MM.1S (cell line): ENCODE data around the gene IL22RA1.

Experiments used
- DNase-seq: peaks from one replicate; pipeline ENCODE4 v3.0.0-alpha.2; 2015
- H2AFZ ChIP-seq: fragments of 300-600 bp; sonication (generic); 2 replicates; pipeline ENCODE4 v1.6.0; 2016; ENCODE audit warnings: antibody characterized with exemption, low read length
- H3F3A ChIP-seq: fragments of 300-600 bp; sonication (generic); 2 replicates; pipeline ENCODE4 v1.6.1; 2016; ENCODE audit warnings: mild to moderate bottlenecking, antibody characterized with exemption, low read length, moderate library complexity, mixed read lengths; ENCODE audit not compliant: insufficient read depth
- H3K27ac ChIP-seq: fragments of 300-600 bp; sonication (generic); 2 replicates; pipeline ENCODE4 v1.5.1; 2016; ENCODE audit warnings: mild to moderate bottlenecking, low read length
- H3K27me3 ChIP-seq: fragments of 300-600 bp; sonication (generic); replicated peaks from 2 replicates; pipeline ENCODE4 v1.6.0; 2016; ENCODE audit warnings: low read length; ENCODE audit not compliant: insufficient read depth
- H3K36me3 ChIP-seq: fragments of 300-600 bp; sonication (generic); replicated peaks from 2 replicates; pipeline ENCODE4 v1.6.1; 2016; ENCODE audit warnings: mild to moderate bottlenecking, low read length, mixed read lengths; ENCODE audit not compliant: insufficient read depth
- H3K4me1 ChIP-seq: fragments of 300-600 bp; sonication (generic); 2 replicates; pipeline ENCODE4 v1.6.1; 2016; ENCODE audit warnings: low read length, mixed read lengths
- H3K4me2 ChIP-seq: fragments of 300-600 bp; sonication (generic); 2 replicates; pipeline ENCODE4 v1.6.0; 2016; ENCODE audit warnings: low read depth, low read length
- H3K4me3 ChIP-seq: fragments of 300-600 bp; sonication (generic); 2 replicates; pipeline ENCODE4 v1.5.1; 2016; ENCODE audit warnings: low read length, mixed read lengths
- H3K79me2 ChIP-seq: fragments of 300-600 bp; sonication (generic); 2 replicates; pipeline ENCODE4 v1.6.1; 2016; ENCODE audit warnings: mixed run types, low read length, mixed read lengths
- H3K9ac ChIP-seq: fragments of 300-600 bp; sonication (generic); 2 replicates; pipeline ENCODE4 v1.6.1; 2016; ENCODE audit warnings: low read length, mixed read lengths
- H3K9me2 ChIP-seq: fragments of 300-600 bp; sonication (generic); replicated peaks from 2 replicates; pipeline ENCODE4 v1.6.1; 2016; ENCODE audit warnings: mild to moderate bottlenecking, low read length, mixed read lengths; ENCODE audit not compliant: insufficient read depth
- H3K9me3 ChIP-seq: fragments of 300-600 bp; sonication (generic); replicated peaks from 2 replicates; pipeline ENCODE4 v1.6.1; 2016; ENCODE audit warnings: mild to moderate bottlenecking, low read length, mixed read lengths; ENCODE audit not compliant: insufficient read depth
- H4K20me1 ChIP-seq: fragments of 300-600 bp; sonication (generic); 2 replicates; pipeline ENCODE4 v1.6.1; 2016; ENCODE audit warnings: mild to moderate bottlenecking, low read length, moderate library complexity, mixed read lengths; ENCODE audit not compliant: insufficient read depth
- CTCF ChIP-seq: fragments of 300-600 bp; sonication (generic); IDR thresholded peaks from 2 replicates; pipeline ENCODE4 v1.5.1; 2016; ENCODE audit warnings: antibody characterized with exemption, low read length, mixed read lengths
- EZH2 ChIP-seq: fragments of 300-600 bp; sonication (generic); optimal IDR thresholded peaks from 2 replicates; pipeline ENCODE3; 2017; ENCODE audit warnings: low read depth, mild to moderate bottlenecking, antibody characterized with exemption, low read length, mixed read lengths
- EZH2phosphoT487 ChIP-seq: fragments of 300-600 bp; sonication (generic); IDR thresholded peaks from 2 replicates; pipeline ENCODE4 v1.6.1; 2018; ENCODE audit warnings: antibody characterized with exemption, low read length

IL22RA1 gene

DNA sequence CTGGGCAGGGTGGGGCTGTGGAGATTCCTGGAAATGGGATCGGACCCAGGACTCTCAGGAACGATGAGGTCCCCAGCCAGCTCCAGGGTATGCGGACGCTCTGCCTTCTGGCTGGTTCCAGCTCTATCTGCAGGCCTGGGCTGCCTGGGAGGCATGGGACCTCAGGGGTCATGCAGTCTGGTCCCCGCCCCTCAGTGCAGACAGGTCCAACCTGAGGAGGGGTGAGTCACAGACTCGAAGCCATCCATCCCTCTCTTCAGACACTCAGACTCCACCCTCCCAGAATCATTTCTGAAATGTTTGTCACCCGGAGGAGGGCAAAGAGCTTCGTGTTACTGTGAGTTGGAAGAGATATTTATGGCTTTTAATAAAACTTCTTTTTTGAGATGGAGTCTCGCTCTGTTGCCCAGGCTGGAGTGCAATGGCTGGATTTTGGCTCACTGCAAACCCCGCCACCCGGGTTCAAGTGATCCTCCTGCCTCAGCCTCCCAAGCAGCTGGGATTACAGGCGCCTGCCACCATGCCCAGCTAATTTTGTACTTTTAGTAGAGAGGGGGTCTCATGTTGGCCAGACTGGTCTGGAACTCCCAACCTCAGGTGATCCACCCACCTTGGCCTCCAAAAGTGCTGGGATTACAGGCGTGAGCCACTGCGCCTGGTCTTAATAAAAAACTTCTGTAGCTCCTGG lies 25.1 kb downstream of the IL22RA1 start:
- TF ChIP-seq EZH2 (no peak), CTCF (no peak), EZH2phosphoT487 (no peak)
- Histone ChIP-seq H3K4me1 (no peaks in the 10 kb centered on the region), H3F3A (no peaks in the 10 kb centered on the region), H3K79me2 (no peaks in the 10 kb centered on the region), H3K4me2 (no peak overlapping the region), H3K4me3 (no peak overlapping the region), H2AFZ (no peak overlapping the region), H3K27me3 (no peaks in the 10 kb centered on the region), H3K36me3 (no peaks in the 10 kb centered on the region), H4K20me1 (no peaks in the 10 kb centered on the region), H3K9ac (no peak overlapping the region), H3K27ac (no peak overlapping the region), H3K9me2 (no peaks in the 10 kb centered on the region), H3K9me3 (no peaks in the 10 kb centered on the region)
- DNase-seq = no peak

GRCh38 chr1:24117132-24117531 lies 25.8 kb downstream of the IL22RA1 start:
- H3K36me3 ChIP-seq = no peaks in the 10 kb centered on the region
- no peak for DNase-seq
- H4K20me1 ChIP-seq = no peaks in the 10 kb centered on the region
- no peaks in the 10 kb centered on the region for H3K27me3 ChIP-seq
- H3F3A ChIP-seq = no peaks in the 10 kb centered on the region
- no peak overlapping the region for H3K9ac ChIP-seq
- no peak overlapping the region for H2AFZ ChIP-seq
- H3K4me3 ChIP-seq = no peak overlapping the region
- no peak overlapping the region for H3K4me2 ChIP-seq
- TF ChIP-seq EZH2phosphoT487 = no peak
- TF ChIP-seq EZH2 = no peak
- TF ChIP-seq CTCF = no peak
- H3K4me1 ChIP-seq = no peaks in the 10 kb centered on the region
- no peak overlapping the region for H3K27ac ChIP-seq
- H3K9me3 ChIP-seq = no peaks in the 10 kb centered on the region
- H3K9me2 ChIP-seq = no peaks in the 10 kb centered on the region
- H3K79me2 ChIP-seq = no peaks in the 10 kb centered on the region

- Histone ChIP-seq H3K9me2 (no peaks in the 10 kb centered on the region), H3K36me3 (no peaks in the 10 kb centered on the region), H3F3A (no peaks in the 10 kb centered on the region), H3K4me1 (no peaks in the 10 kb centered on the region), H3K79me2 (no peaks in the 10 kb centered on the region), H2AFZ (no peak overlapping the region), H3K4me2 (no peak overlapping the region), H3K27me3 (no peaks in the 10 kb centered on the region), H3K9ac (no peak overlapping the region), H3K27ac (no peak overlapping the region), H3K9me3 (no peaks in the 10 kb centered on the region), H4K20me1 (no peaks in the 10 kb centered on the region), H3K4me3 (no peak overlapping the region)
- TF ChIP-seq EZH2 = no peak
- no peak for TF ChIP-seq EZH2phosphoT487
- TF ChIP-seq CTCF = no peak
- DNase-seq = no peak
Measured at GRCh38 chr1:24114753-24115152, 28.2 kb downstream of the IL22RA1 start.
